Measurements from ENCODE around the gene ATP9B.

GRCh38 chr18:79121746-79122474, 52.7 kb downstream of the ATP9B start:
- TF ChIP-seq POLR2AphosphoS5 (IDR thresholded peaks at IDR 0.05), result no peak
- no peak for TF ChIP-seq CTCF (IDR thresholded peaks at IDR 0.05)
- no peak for TF ChIP-seq EP300 (IDR thresholded peaks at IDR 0.05)
- TF ChIP-seq POLR2A (IDR thresholded peaks at IDR 0.05; ENCODE audit: low read depth), result no peak
